Left lobe of liver (tissue), 2 donors: ENCODE results near the gene KLK5. TPM values are rescaled to one million over a fixed set of nuclear protein-coding genes. Genes with fewer than 3 reads are reported as not detected.
"Not testable (repeated sequence)": the region's sequence is repeated elsewhere in the genome, so short reads cannot be mapped to it uniquely, and the experiment has no call there.

Source experiments
- ATAC-seq: fragments of 200-7000 bp; cut with Tn5 transposase; one replicate; pipeline ENCODE4 v1.9.1; 2020; ENCODE audit warnings: mild to moderate bottlenecking, moderate library complexity
- DNase-seq: peaks from one replicate; pipeline ENCODE4 v3.0.0-alpha.2; 2020; ENCODE audit warnings: low spot score
- total RNA-seq: library from RNA; stranded (reverse); gene quantifications from one replicate; pipeline ENCODE4 v1.2.1, GENCODE V29; 2021
- donor health status: DM: no; HTN: no; CAD: no; lungs with moderate emphysema.
- donor health status: DM: no; HTN: yes; CAD: no.

Gene KLK5
- total RNA-seq, 1 donor from 2014 or later: not detected

GRCh38 chr19:50896089-50896590 is 56.7 kb downstream of the KLK5 start:
- DNase-seq, ATAC-seq: not testable (repeated sequence)

- DNase-seq (no peak), ATAC-seq (no peak)
Measured at GRCh38 chr19:50894478-50895356, 58.1 kb downstream of the KLK5 start.

Other genes starting within 250 kb of the KLK5 start
- gene SHANK1, start 233.2 kb downstream of the KLK5 start, total RNA-seq: 0.23 TPM
- gene CLEC11A, start 229.7 kb downstream of the KLK5 start, total RNA-seq: 2.8 TPM
- not detected for gene GPR32, start 182.6 kb downstream of the KLK5 start, total RNA-seq
- gene ACP4, start 162.6 kb downstream of the KLK5 start, total RNA-seq: not detected
- 0.75 TPM for gene KLK1, start 129.3 kb downstream of the KLK5 start, total RNA-seq
- not detected for gene KLK15, start 119.5 kb downstream of the KLK5 start, total RNA-seq
- not detected for gene KLK3, start 98.1 kb downstream of the KLK5 start, total RNA-seq
- gene KLK2, start 79.6 kb downstream of the KLK5 start, total RNA-seq: not detected
- gene KLK4, start 41.6 kb downstream of the KLK5 start, total RNA-seq: not detected
- not detected for gene KLK6, start 16.6 kb upstream of the KLK5 start, total RNA-seq
- gene KLK7, start 30.9 kb upstream of the KLK5 start, total RNA-seq: not detected
- gene KLK8, start 48.6 kb upstream of the KLK5 start, total RNA-seq: not detected
- gene KLK10, start 66.7 kb upstream of the KLK5 start, total RNA-seq: not detected
- not detected for gene KLK11, start 73.6 kb upstream of the KLK5 start, total RNA-seq
- gene KLK12, start 82.0 kb upstream of the KLK5 start, total RNA-seq: not detected
- not detected for gene KLK13, start 112.1 kb upstream of the KLK5 start, total RNA-seq
- not detected for gene KLK14, start 129.8 kb upstream of the KLK5 start, total RNA-seq
- 4.4 TPM for gene CTU1, start 155.4 kb upstream of the KLK5 start, total RNA-seq
- gene SIGLEC9, start 171.9 kb upstream of the KLK5 start, total RNA-seq: 4.8 TPM
- 3.8 TPM for gene SIGLEC7, start 189.3 kb upstream of the KLK5 start, total RNA-seq